HG03108 (cell line): ENCODE measurements around the gene FXYD3.
"Not testable (repeated sequence)": the region's sequence is repeated elsewhere in the genome, so short reads cannot be mapped to it uniquely, and the experiment has no call there.

Experiments used
- ATAC-seq: cut with Tn5 transposase; IDR thresholded peaks from one replicate; pipeline ENCODE4 v1.9.1; 2021; ENCODE audit warnings: moderate library complexity; ENCODE audit not compliant: unreplicated experiment

Gene FXYD3

GRCh38 chr19:35085947-35086346, 29.7 kb upstream of the FXYD3 start:
- peak; percentile 43 for ATAC-seq

GRCh38 chr19:35086455-35086854, 29.2 kb upstream of the FXYD3 start:
- no peak for ATAC-seq

- ATAC-seq: no peak
Measured at GRCh38 chr19:35087393-35087792, 28.2 kb upstream of the FXYD3 start.

GRCh38 chr19:35088131-35088913, 27.3 kb upstream of the FXYD3 start:
- ATAC-seq: no peak

GRCh38 chr19:35089554-35089953, 26.1 kb upstream of the FXYD3 start:
- ATAC-seq: no peak

- ATAC-seq: no peak
Measured at GRCh38 chr19:35090160-35090505, 25.5 kb upstream of the FXYD3 start.

GRCh38 chr19:35090506-35091214, 25.0 kb upstream of the FXYD3 start:
- no peak for ATAC-seq

GRCh38 chr19:35093430-35093829, 22.2 kb upstream of the FXYD3 start:
- no peak for ATAC-seq

- no peak for ATAC-seq
Measured at GRCh38 chr19:35093941-35094647, 21.5 kb upstream of the FXYD3 start.

- ATAC-seq: no peak
Measured at GRCh38 chr19:35094656-35095055, 21.0 kb upstream of the FXYD3 start.

- ATAC-seq: no peak
Measured at GRCh38 chr19:35095667-35096368, 19.8 kb upstream of the FXYD3 start.

- no peak for ATAC-seq
Measured at GRCh38 chr19:35098413-35099049, 17.1 kb upstream of the FXYD3 start.

- ATAC-seq: no peak
Measured at GRCh38 chr19:35099155-35099896, 16.3 kb upstream of the FXYD3 start.

GRCh38 chr19:35099897-35100275, 15.7 kb upstream of the FXYD3 start:
- no peak for ATAC-seq

- ATAC-seq: no peak
Measured at GRCh38 chr19:35100588-35101533, 14.8 kb upstream of the FXYD3 start.

GRCh38 chr19:35101949-35102348, 13.7 kb upstream of the FXYD3 start:
- ATAC-seq: not testable (repeated sequence)

GRCh38 chr19:35103614-35104013, 12.0 kb upstream of the FXYD3 start:
- not testable (repeated sequence) for ATAC-seq

GRCh38 chr19:35104361-35104760, 11.3 kb upstream of the FXYD3 start:
- no peak for ATAC-seq

GRCh38 chr19:35105047-35105410, 10.6 kb upstream of the FXYD3 start:
- ATAC-seq: no peak
